Gastrocnemius medialis (tissue), 4 donors: Measurements from ENCODE around the gene BCAN.

Source experiments
- CTCF ChIP-seq, 5 experiments: fragments of 450-650 bp in 3 of 5; fragments of 200-600 bp in 2 of 5; sonication (generic) in 2 of 5; IDR thresholded peaks in 4 of 5; conservative IDR thresholded peaks in 1 of 5; 1 replicate in 4 of 5; 2 replicates in 1 of 5; pipeline ENCODE4 v1.5.1; 2016 to 2019; ENCODE audit warnings: antibody characterized with exemption in 5 of 5, mild to moderate bottlenecking in 3 of 5, moderate library complexity in 3 of 5
- POLR2A ChIP-seq, 2 donors: fragments of 450-650 bp; IDR thresholded peaks; one replicate each; pipeline ENCODE4 v1.6.1; 2017; ENCODE audit warnings: antibody characterized with exemption in 2 of 2, mild to moderate bottlenecking in 2 of 2, moderate library complexity in 2 of 2

DNA sequence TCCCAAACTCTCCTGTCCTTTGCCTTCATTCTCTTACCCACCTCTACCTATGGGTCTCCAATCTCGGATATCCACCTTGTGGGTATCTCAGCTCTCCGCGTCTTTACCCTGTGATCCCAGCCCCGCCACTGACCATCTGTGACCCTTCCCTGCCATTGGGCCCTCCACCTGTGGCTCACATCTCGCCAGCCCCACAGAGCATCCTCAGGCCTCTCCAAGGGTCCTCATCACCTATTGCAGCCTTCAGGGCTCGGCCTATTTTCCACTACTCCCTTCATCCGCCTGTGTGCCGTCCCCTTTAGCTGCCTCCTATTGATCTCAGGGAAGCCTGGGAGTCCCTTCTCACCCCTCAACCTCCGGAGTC, 11.1 kb downstream of the BCAN start:
- TF ChIP-seq POLR2A (IDR thresholded peaks at IDR 0.05) (no peak), CTCF (IDR thresholded peaks at IDR 0.05 in 4 of 5, conservative IDR thresholded peaks at IDR 0.05 in 1 of 5) (no peak)
